ENCODE measurements around the gene RBP4.

Gene RBP4

GRCh38 chr10:93601146-93601773 is at the start of gene RBP4:
Gene RBP4, minus strand, starts transcription at chr10:93601235. Its CDS starts 207 bp downstream, at chr10:93601028.
- TF ChIP-seq ZBTB7A (IDR thresholded peaks at IDR 0.05; ENCODE audit: low read depth) (peak; percentile 88), FOXM1 (IDR thresholded peaks at IDR 0.05; ENCODE audit: borderline replicate concordance, low read depth) (no peak), CEBPB (IDR thresholded peaks at IDR 0.05) (peak; percentile 70), EGR1 (IDR thresholded peaks at IDR 0.05) (no peak), TEAD4 (IDR thresholded peaks at IDR 0.05) (no peak), MAX (IDR thresholded peaks at IDR 0.05) (peak; percentile 62; the same call in 1 of the 2 replicates), NFIC (IDR thresholded peaks at IDR 0.05) (peak; percentile 23; the same call in 1 of the 2 replicates)
- TF ChIP-seq, protein P1, sequence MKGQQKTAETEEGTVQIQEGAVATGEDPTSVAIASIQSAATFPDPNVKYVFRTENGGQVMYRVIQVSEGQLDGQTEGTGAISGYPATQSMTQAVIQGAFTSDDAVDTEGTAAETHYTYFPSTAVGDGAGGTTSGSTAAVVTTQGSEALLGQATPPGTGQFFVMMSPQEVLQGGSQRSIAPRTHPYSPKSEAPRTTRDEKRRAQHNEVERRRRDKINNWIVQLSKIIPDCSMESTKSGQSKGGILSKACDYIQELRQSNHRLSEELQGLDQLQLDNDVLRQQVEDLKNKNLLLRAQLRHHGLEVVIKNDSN (IDR thresholded peaks at IDR 0.05): 0 out of 2 replicates have a peak, but pooled peaks have one; percentile 2

DNA sequence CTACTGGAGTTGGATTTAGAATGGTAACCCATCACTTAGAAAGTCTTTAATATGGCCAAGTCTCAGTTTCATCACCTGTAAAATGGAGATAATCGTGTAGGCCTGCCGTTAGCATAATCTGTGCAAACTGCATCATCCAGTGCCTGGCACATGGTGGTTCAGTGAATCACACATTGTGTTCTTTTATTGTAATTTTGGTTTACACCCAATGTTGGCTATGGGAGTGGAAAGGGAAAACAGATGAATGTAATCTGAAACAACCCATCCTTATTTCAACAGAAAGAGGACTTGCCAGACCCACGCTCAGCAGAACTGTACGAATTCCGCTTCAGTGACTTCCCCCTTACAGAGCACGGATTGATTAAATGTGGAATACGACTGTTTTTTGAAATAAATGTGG is 38.8 kb upstream of the RBP4 start:
- TF ChIP-seq RAD21 (IDR thresholded peaks at IDR 0.05; ENCODE audit: low read depth) (no peak), TEAD4 (IDR thresholded peaks at IDR 0.05) (no peak), YY1 (IDR thresholded peaks at IDR 0.05; ENCODE audit: low read depth) (no peak), CEBPB (IDR thresholded peaks at IDR 0.05) (no peak), EGR1 (IDR thresholded peaks at IDR 0.05) (no peak), ZBTB7A (IDR thresholded peaks at IDR 0.05; ENCODE audit: low read depth) (no peak), NFIC (IDR thresholded peaks at IDR 0.05) (no peak), EP300 (IDR thresholded peaks at IDR 0.05; ENCODE audit: borderline replicate concordance) (no peak), CREB1 (IDR thresholded peaks at IDR 0.05; ENCODE audit: low read depth) (no peak), FOXM1 (IDR thresholded peaks at IDR 0.05; ENCODE audit: borderline replicate concordance, low read depth) (no peak), MAX (IDR thresholded peaks at IDR 0.05) (no peak), TAF1 (IDR thresholded peaks at IDR 0.05; ENCODE audit: low read depth) (no peak), REST (IDR thresholded peaks at IDR 0.05; ENCODE audit: low read depth) (no peak), TCF12 (IDR thresholded peaks at IDR 0.05; ENCODE audit: low read depth) (no peak)
- TF ChIP-seq, protein P1 (IDR thresholded peaks at IDR 0.05): no peak

- peak; percentile 8; the same call in 1 of the 2 replicates for TF ChIP-seq NFIC (IDR thresholded peaks at IDR 0.05)
- no peak for TF ChIP-seq TEAD4 (IDR thresholded peaks at IDR 0.05)
Observed at GRCh38 chr10:93630625-93631557, 29.9 kb upstream of the RBP4 start.

DNA sequence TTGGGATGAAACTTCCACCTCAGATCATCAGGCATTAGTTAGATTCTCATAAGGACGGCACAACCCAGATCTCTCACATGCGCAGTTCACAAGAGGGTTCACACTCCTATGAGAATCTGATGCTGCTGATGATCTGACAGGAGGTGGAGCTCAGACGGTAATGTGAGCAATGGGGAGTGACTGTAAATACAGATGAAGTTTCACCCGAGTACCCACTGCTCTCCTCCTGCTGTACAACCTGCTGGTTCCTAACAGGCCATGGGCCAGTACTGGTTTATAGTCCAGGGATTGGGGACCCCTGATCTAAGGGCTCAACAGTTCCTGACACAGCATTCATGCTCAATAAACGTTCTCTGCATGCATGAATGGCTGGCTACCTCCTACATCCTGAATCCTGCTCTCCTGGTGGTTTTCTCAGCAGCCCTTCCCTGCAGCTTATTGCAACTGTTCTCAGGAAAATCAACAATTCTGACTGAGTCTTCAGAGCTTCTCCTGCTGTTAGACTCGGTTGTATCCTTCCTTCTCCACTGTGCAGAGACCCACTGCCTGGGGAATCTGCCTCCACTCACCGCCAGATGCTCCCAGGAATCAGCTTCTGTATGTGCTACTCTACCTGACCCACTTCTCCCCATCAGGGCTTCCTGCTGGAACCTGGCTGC is 28.7 kb upstream of the RBP4 start:
- TF ChIP-seq EP300 (IDR thresholded peaks at IDR 0.05; ENCODE audit: borderline replicate concordance): no peak
- TF ChIP-seq REST (IDR thresholded peaks at IDR 0.05; ENCODE audit: low read depth): no peak
- no peak for TF ChIP-seq RAD21 (IDR thresholded peaks at IDR 0.05; ENCODE audit: low read depth)
- TF ChIP-seq TAF1 (IDR thresholded peaks at IDR 0.05; ENCODE audit: low read depth): no peak
- TF ChIP-seq TCF12 (IDR thresholded peaks at IDR 0.05; ENCODE audit: low read depth): no peak
- TF ChIP-seq EGR1 (IDR thresholded peaks at IDR 0.05): no peak
- TF ChIP-seq FOXM1 (IDR thresholded peaks at IDR 0.05; ENCODE audit: borderline replicate concordance, low read depth): no peak
- TF ChIP-seq TEAD4 (IDR thresholded peaks at IDR 0.05): no peak
- no peak for TF ChIP-seq YY1 (IDR thresholded peaks at IDR 0.05; ENCODE audit: low read depth)
- TF ChIP-seq NFIC (IDR thresholded peaks at IDR 0.05): no peak
- TF ChIP-seq ZBTB7A (IDR thresholded peaks at IDR 0.05; ENCODE audit: low read depth): no peak
- TF ChIP-seq, protein P1 (IDR thresholded peaks at IDR 0.05): no peak
- TF ChIP-seq MAX (IDR thresholded peaks at IDR 0.05): no peak
- TF ChIP-seq CEBPB (IDR thresholded peaks at IDR 0.05): no peak

All from Ishikawa (cell line).